Epithelial cell of proximal tubule (primary cell): ENCODE measurements around the gene HM13. TPM values are rescaled to one million over a fixed set of nuclear protein-coding genes. Genes with fewer than 3 reads are reported as not detected.
A peak's percentile ranks its signal among the peaks of the same experiment; 100 is the strongest.

ENCODE experiments used
- DNase-seq: peaks from one replicate; pipeline ENCODE4 v3.0.0-alpha.2; 2011; ENCODE audit warnings: low read depth
- H3K4me3 ChIP-seq: 2 replicates; pipeline ENCODE4 v1.5.1; 2011; ENCODE audit warnings: low read depth, mild to moderate bottlenecking, low read length
- CTCF ChIP-seq: conservative IDR thresholded peaks from 2 replicates; pipeline ENCODE4 v1.5.1; 2012; ENCODE audit warnings: low read depth, mild to moderate bottlenecking, low read length
- total RNA-seq: library from RNA; depleted of rRNA; stranded (reverse); fragments of >200 nt; gene quantifications from 2 replicates; pipeline ENCODE4 v1.2.3, GENCODE V29; 2015

The HM13 gene
- total RNA-seq, 1 donor from 2014 or later, result 61.1 TPM

- TF ChIP-seq CTCF, result no peak
- no peak for DNase-seq
These were observed 35.3 kb downstream of the HM13 start for GRCh38 chr20:31549513-31549880.

DNA sequence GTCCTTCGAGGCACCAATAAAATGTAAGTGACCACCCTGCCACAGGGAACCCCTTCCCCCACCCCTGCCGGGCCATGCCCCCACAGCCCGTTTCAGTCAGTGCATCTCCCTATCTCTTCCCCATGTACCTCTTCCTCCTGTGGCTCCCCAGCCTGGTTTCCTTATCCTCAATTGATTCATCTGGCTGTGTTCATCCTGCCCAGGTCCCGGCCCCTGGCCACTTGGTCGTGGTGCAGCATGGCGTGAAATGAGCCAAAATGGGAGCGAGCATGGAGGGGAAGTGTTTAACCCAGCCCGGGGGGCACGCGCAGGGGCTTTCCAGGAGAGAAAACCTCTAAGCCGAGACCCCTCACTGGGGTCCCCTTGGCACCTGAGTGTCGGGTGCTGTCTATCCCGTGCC is 35.9 kb downstream of the HM13 start:
- TF ChIP-seq CTCF, result no peak
- DNase-seq, result no peak
- H3K4me3 ChIP-seq, result no peak overlapping the region

More at GRCh38 chr20:31549513-31549880, 35.3 kb downstream of the HM13 start:
- no peak overlapping the region for H3K4me3 ChIP-seq

DNA sequence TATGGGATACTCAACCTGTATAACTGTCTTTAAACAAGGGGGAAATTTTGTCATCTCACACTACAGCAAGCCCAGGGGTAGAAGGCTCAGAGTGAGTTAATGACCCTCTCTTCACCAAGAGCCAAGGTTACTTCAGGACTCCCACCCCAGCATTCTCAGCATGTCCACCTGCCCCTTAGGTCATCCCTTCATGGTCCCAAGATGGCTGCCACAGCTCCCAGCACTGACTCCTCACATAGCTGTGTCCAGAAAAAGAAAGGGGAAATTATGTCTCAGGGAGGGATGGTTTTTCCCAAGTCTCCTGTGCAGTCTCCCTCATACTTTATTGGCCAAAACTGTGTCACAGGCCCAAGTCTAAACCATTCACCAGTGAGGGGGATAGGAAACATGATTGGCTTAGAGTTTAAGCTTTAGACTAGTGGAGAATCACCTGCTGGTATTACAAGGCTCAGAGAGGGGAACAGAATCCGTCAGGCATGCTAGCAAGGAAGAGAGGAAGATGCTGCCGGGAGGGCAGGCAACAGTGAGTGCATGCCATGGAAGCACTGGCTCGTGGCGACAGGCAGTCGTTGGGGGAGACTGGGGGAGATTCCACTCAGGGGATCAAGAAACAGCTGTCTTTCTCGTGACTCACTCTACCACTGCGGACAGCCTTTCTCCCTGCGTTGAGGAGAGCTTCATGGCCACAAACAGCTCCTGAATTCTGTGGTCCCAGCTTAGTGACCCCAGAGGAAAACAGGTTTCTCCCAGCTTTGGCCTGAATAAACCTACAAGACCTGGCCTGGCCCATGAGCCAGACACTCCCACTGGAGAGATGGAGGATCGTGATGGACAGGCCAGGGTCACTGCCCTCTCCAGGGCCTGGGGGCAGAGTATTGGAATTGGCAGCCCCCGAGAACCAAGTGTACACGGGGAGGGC is 37.2 kb downstream of the HM13 start:
- H3K4me3 ChIP-seq, result no peak overlapping the region
- no peak for TF ChIP-seq CTCF

DNA sequence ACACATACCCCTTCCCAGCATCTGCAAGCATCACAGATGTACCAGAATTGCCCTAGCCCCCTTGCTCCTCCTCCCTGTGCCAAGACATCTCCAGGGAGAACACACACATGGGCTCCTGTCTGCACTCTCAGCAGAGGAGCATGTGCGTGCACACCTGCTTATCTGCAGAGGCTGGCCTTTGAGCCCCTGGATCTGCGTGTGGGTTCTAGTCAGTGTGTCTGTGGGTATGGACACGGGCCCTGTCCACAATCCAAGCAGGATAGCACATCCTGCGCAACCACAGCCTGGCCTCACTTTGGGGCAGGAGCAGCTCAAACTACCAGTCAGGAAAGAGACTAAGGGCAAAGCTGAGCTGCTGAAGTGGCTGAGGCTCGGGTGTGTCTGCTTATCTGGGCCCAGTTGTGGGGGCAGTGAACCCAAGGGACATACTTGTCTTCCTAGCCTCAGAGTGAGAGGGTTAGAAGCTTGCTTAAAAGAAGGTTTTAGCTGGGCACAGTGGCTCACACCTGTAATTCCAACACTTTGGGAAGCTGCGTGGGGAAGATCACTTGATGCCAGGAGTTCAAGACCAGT is 41.0 kb downstream of the HM13 start:
- DNase-seq, result no peak
- TF ChIP-seq CTCF, result no peak

More for the DNA sequence above, 37.2 kb downstream of the HM13 start:
- peak; percentile 90 for DNase-seq

DNA sequence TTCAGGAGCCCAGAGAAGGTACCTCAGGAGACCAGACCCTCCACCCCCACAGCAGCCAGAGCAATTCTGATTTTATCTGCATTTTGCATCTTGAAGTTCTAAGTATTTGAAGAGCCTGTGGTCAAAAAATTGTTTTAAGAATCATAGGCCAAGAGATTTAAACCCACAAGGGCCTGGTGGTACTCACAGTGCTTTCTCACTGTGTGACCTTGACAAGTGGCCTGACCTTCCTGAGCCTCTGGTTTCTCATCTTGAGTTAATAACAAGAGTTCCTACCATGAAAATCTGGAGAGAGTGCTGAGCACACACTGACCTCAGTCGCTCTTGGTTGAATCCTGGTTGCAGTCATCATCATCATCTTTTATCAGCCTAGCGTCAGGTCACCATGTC is 45.5 kb downstream of the HM13 start:
- no peak for DNase-seq
- TF ChIP-seq CTCF, result no peak

More for the DNA sequence above, 41.0 kb downstream of the HM13 start:
- no peak overlapping the region for H3K4me3 ChIP-seq

GRCh38 chr20:31560094-31560745 is 46.0 kb downstream of the HM13 start:
- H3K4me3 ChIP-seq, result no peak overlapping the region
- DNase-seq, result no peak
- peak; percentile 95 for TF ChIP-seq CTCF

More for the DNA sequence above, 45.5 kb downstream of the HM13 start:
- no peak overlapping the region for H3K4me3 ChIP-seq
